Activated CD8-positive, alpha-beta memory T cell treated with anti-CD3 and anti-CD28 coated beads, Interleukin-2, amount 50 U/mL, for 1 hour (primary cell): ENCODE results near the gene RGL1.

Experiments used
- DNase-seq: peaks from one replicate; pipeline ENCODE4 v3.0.0-alpha.2; 2020; ENCODE audit errors: extremely low read depth

RGL1 gene

DNA sequence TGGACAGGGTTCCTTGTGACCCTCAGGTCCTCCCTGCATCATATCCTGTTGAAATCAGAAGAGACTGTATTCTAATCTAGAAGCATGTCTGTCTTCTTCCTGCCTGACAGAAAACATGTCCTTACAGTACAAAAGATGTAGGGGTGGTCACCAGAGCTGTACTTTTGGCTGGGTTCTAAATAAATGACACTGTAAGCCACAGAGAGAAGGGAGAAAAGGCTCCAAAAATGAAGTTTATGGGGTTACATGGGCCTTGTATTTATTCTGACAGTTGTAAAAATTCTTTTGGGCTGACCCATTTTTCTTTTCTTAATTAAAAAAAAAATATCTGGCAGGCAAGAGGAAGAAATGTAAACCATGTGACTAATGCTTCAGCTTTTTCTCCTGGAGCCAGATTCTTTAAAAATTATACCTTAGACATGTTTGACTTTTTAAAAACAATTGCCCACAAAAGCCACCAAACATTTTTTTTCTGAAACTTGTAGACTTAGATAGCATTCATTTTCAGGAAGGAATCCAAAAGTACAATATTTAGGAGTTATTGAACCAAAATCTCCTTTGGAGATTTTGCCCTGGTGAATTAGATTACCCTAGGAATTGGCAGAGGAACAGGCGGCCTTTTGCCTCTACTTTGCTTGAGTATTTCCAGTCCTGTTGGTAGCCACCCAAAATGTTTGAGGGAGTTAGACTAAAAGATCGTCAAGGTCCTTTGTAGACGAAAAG is 17.1 kb downstream of the RGL1 start:
- no peak for DNase-seq

DNA sequence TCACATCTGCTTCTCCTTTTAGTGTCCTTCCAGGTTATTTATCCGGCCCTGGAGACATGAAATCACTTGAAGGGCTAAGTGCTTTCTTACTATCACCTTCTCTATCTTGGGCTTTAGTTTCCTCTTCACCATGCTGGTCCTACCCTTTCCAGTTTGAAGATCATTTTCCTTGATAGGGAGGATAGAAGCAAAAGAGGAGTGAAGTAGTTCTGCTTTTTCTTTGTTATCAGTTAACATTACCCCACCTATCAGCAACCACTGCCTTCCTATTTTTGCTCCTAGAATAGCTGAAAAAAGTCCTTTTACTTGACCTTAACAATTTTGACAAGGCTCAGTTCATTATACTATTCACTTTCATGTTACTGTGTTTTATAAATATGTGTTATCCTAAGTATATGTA is 19.4 kb downstream of the RGL1 start:
- no peak for DNase-seq

DNA sequence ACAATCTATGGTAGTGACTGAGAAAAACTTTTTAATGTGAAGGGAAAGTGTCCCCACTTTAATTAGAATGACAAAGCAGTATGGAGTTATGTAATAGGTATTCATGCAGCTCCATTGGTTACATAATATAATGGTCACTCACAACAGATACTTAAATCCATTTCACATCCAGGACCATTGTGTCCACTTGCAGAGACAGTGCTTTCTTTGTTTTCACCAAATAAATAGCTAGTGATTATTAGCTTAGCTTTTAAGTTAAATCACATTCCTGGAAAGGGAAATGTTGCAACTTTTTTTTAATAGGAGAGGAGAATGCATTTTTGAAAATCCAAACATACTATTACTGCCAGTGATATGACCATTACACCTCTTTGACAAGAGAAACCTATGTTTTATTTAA is 22.9 kb downstream of the RGL1 start:
- no peak for DNase-seq

DNA sequence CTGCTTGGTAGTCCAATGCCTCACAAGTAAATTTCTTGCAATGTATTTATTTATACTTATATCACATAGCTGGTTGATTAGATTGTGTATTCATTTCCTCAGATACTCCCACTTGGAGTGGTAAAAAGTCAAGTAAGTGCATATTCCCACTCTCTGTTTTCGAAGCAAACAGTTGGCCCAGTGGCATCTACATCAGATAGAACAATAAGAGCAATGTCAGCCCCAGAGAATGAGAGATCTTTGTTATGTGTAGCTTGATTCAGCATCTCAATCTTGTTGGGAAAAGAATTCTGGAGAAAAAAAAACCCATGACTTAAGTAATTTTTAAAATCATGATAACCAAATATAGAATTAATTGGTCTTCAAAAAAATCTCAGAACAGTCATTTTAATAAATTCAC is 25.5 kb downstream of the RGL1 start:
- DNase-seq: no peak

DNA sequence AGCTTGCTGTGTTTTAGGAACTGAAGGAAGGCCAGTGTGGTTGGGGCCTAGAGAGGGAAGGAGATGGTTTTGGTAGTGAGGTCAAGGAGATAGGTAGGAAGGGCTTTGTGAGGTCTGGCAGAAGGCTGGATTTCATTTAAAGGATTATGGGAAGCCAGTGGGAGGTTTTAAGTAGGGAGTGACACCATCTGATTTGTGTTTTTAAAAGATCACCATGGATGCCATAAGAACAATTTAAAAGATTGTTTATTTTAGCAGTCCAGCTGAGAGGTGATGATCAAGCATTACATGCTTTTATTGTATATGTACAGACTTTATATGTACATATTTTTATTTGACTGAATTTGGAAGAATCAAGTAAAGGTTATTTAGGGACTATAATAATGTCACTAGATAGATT is 26.4 kb downstream of the RGL1 start:
- no peak for DNase-seq

DNA sequence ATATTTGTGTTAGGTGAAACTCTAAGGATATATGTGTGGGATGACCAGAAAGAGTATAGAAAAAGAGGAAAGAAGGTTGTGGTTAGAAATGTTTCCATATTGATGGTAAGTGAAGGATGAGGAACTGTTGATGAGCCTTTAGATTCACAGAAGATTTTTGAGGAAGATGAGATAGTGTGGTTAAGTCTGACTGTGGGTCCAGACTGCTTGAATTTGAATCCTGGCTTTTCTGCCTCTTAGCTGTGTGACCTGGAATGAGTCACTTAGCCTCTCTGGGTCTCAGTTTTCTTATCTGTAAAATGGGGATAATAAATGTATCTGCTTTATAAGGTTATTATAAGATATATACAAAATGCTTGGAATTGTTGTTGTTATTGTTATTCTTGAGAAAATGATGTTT is 27.5 kb downstream of the RGL1 start:
- DNase-seq: no peak

DNA sequence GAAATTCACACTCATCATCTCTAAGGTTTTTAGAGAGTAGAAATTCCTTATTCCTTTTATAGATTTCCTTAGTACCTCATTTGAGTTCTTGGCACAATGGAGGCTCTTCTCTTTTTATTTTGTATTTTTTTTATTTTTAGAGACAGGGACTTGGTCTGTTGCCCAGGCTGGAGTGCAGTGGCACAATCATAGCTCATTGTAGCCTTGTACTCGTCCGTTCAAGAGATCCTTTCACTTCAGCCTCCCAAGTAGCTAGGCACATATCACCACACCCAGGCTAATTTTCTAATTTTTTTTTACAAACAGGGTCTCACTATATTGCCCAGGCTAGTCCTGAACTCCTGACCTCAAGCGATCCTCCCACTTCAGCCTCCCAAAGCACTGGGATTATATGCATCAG is 29.6 kb downstream of the RGL1 start:
- DNase-seq: no peak

DNA sequence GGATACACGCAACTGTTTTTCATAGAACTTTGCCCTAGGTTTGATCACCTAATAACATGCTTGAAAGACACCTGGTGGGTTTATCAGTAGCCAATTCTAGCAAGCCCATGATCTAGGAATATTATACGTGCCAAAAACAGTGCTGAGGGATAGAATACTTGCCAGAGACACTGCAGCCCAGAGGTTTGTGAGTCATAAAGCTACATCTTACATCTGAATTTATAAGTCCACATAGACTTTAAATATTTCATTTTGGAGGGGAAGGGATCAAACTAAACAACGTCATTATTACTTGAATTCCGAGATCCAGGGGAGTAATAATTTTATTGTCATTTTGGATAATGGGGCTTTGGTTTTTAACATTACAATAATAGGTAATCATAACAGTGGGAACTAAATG is 31.7 kb downstream of the RGL1 start:
- DNase-seq: no peak

DNA sequence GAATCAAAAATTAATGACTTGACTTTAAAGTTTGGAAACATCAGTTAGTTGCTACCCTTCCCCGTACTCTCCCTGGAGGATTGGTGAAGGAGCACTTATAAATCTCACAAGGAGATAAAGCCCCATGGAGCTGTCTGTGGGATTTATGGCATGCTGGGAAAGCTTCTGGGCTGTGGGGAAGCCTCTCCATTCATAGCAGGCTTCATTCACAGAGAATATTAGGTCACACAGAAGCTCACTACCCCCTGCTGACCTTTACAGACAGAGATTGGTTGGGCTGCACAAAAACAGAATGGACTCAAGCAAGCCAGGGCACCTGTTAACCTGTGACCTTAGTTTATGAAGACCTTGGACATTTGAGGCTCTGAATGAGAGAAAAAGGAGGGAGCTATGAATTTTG is 32.1 kb downstream of the RGL1 start:
- no peak for DNase-seq

DNA sequence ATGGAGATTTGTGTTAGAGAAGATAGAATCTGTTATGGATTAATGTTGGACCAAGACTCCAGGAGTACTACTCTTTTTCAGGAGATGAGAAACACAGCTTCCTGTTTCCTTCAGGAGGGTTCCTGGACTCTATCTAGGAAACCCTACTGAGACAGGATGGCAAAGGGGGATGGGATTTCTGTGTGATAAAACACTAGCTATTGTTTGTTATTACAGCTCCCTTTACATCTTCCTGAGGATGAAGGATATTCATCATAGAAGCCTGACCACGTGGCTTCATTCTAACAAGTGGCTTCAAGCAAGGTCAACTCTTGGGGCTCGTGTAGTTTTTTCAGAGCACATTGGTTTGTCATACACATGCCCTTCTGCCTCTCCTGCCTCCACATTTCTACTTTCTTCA is 33.3 kb downstream of the RGL1 start:
- no peak for DNase-seq

DNA sequence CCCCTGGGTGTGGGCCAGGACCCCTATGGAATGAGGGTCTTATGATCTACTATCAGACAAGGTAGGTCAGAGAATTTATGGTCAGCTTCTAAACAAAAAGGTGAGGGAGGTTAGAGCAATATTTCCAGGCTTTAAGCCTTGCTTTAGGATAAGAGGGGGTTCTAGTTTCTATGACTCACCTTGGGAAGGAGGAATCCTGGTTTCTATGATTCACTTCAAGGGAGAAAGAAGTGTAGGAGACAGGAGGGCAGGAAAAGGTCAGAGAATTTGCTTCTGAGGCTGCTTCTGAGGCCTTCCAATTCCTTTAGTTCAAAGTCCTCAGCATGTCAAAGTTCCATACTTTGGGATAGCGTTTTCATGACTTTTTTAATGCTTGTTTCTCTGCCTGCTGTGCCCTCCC is 35.2 kb downstream of the RGL1 start:
- DNase-seq: no peak

DNA sequence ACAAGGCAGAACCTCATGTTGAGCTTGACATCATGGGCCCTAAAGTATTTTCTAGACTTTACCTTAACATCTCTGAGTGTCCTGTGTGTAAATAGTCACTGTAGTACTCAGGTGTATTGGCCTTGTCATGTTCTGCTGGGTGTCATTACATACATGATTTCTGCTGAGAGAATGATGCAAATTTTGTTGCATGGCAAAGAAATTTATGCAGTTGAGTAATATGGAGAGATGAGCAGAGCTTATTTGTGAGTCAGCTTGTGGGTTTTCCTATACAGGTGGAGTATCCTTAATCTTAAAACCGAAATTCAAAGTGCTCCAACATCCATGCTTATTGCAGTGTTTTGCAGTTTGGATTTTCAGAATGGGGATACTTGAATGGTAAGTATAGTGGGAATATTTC is 36.6 kb downstream of the RGL1 start:
- no peak for DNase-seq

DNA sequence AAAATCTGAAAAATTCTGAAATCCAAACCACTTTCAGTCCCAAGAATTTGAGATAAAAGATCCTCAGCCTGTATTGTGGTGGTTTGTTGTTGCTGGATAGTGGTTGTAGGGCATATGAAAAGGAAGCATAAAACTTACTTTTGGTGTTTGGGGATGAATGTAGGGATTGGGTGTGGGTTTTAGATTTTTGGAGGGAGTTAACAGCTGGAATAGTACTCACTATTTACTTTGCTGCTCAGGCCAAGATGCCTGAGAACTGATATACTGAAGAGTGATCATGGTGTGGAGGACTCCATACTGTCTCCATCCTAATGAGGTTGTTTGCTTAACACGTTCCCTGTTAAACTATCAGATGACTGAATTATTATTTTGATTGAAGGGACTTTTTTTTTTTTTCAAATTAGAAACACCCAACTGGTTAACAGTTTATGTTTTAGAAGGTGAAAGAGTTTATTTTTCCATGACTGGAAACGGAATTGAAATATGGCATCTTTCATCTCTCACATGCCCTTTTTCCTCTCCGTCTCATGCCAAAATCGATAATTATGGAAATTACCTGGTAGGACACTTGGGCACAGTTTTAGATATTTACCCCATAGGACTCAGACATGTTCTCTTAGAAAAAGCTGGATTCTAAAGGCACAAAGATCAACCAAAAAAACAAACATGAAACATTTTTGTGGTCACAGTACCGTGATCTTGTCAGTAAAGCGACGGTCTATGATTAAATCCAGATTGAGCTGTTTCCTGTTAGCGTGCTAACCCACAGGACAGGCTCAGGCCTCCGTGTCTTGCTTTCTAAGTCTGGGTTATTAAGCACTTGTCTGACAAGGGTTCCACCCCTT is 37.3 kb downstream of the RGL1 start:
- DNase-seq: no peak

DNA sequence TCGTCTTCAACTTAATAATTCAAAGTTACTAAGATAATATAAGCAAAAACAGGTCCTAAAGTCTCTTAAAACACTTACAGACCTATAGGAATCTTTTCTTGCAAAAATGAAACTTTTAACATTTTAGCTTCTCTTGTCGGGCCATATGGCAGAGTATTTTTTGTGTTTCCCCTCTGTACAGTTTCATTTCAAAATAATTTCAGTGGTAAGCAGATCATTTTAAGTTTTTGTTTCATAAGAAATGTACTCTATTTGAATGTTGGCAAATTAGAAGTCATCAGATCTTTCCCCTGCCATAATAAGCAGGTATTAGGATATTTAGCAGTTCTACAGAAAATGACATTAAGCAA is 37.9 kb downstream of the RGL1 start:
- DNase-seq: no peak

DNA sequence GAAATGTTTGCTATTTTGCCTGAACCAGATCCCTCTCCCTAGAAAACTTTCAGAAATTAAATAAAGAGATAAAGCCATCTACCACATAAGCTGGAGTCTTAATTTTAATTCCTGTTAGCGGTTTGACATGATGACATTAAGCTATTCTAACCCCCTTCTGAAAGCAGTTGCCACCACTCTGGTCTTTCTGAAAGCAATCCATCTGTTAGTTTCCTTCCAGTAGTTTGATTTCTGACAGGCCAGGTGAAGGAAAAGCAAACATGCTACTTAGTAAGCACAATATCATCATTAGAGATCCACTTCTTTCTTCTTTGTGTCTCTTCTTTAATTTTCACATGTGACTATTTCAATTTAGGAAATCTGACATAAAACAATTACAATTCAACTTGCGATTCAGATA is 39.9 kb downstream of the RGL1 start:
- no peak for DNase-seq

DNA sequence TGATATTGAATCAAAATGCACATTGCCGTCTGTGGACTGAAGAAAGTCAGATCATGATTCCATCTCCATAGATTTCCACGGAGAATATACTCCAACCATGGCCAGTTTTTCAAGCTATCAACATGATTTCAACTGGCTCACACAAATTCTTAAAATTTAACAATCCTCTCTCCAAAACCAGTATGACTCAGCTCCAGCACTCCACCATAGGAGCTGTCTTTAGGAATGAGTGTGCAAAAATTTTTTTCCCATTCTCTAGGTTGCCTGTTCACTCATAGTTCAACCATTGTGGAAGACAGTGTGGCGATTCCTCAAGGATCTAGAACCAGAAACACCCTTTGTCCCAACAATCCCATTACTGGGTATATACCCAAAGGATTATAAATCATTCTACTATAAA is 40.8 kb downstream of the RGL1 start:
- DNase-seq: no peak

DNA sequence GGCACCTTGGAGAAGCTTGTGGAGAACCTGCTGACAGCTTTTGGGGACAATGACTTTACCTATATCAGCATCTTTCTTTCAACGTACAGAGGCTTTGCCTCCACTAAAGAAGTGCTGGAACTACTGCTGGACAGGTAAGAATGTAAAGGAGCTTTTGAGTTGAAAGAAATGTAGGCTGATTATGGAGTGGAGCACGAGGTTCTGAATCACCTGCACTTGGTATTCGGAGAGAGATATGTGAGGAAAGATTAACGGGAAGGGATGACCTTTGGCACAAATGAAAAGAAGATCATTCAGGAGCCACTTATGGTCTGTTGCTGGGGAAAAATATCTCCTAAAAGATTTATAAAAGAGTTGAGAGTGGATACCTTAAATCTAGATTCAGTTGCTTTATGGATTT is 42.7 kb downstream of the RGL1 start:
- no peak for DNase-seq

DNA sequence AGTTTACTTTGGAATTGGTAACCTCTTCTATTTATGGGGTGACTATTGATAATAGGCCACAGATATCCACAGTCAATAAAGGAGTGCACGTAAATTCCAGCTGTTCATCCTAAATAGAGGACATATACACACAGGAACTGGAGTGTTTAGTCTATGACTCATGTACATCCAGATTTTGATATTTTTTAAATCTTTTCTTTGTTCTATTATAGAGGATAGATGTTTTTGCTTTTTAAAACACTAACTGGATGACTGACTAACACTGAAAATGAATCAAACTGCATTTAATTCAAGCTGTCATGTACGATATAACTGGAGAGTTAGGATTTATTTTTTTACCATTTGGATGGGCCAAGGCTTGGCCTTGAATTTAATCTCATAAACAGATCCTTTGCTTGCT is 45.9 kb downstream of the RGL1 start:
- no peak for DNase-seq

DNA sequence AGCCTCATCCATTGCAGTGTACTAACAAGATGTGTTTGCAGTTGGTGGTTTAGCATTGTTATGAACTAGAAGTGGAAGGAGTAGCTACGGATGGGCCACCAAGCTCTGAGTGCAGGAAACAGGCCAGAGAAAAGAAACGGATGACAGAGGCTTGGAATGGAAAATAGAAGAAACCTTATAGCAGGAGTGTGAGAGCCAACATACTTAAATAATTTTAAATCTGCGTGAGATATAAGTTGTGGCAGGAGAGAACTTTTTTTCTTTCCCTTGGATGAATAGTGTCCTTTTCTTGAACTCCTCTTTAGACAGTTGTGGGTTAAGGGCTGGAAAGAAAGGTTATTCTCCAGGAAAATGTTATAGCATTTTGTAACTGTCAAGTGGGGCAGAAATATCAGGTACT is 54.2 kb downstream of the RGL1 start:
- DNase-seq: no peak

DNA sequence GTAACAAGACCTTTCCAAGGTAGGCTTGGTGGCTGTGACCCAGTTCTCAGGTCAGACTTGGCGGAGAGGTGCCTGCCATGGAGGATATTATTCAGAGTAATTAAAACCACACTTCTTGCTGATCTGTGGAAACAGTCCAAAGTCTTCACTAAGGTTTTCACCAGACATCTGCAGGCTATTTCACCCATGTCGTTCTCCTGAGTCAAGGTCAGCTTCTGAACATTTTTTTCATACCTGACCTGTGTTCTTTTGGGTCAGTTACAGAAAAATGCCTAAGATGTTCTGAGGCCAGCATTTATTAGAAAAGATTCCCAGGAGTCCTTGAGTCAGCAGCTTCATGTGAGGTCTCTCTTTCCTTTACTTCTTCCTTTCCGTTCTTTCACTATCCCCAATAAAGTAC is 54.9 kb downstream of the RGL1 start:
- DNase-seq: no peak

DNA sequence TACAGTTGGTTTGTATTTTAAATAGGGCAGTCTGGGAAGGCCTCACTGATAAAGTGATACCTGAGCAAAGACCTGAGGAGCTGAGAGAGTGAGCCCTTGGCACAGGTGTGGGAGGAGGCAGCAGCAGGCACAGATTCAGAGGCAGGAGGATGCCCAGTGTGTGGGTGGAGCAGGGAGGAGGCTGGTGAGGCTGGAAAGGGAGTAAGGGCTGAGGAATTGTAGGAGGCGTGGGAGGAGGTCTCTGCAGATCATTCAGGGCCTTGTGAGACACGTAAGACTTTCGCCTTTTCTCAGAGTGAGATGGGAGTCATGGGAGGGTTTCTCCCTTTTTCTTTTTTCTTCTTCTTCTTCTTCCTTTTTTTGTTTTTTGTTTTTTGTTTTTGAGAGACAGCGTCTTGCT is 58.0 kb downstream of the RGL1 start:
- no peak for DNase-seq

DNA sequence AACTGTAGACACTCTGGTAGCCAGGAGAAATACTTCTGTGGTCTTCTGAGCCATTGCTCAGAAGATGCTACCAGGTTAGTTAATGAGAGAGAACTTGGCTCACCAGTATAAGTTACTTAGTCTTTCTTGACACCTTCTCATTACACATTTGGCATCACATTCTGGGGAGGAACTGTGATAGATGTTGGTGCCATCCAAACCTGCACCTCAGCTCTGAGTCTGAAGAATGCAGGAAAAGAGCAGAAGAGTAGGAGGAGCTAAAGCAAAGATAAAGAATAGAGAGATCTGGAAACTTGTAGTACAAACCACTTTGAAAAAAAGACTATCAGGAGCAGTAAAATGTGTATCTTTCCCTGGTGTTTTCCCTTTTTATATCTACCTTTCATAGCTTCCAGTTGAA is 58.9 kb downstream of the RGL1 start:
- no peak for DNase-seq

DNA sequence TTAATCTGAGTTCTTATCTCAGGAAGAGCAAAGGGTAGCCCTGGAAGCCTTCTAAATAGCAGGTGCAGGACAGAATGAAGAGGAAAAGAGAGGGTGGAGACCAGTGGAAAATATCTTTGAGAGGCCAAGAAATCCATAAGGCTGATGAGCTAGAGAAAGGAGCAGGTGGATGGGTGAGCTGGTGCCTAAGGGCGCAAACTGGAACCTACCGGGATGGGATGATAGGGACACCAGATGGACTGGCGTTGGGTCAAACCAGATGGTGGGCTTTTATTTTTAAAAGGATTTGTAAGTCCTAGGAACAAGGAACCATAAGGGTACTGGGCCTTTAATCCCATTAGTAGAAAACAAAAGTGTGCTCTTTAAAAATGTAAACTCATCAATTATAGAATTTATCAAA is 59.7 kb downstream of the RGL1 start:
- no peak for DNase-seq

DNA sequence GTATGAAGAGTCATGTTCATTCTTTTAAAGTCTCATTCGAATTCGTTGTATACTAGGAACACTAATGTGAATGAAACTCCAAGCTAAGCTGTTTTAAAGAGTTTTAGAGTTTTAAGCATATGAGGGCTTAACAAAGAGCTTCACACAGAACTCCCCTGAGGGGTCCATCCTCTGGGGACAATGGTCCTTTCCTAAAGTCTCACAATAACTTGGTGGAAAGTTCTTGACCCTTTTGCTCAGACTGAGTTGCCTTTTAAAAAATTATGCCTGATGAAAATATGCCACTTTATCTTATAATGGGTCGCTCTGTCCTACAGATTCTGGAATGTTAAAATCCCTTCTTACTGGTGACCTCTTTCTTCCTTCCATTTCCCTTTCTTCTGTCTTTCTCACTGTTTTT is 64.3 kb downstream of the RGL1 start:
- no peak for DNase-seq
